ENCODE results near the gene ATG4C. TPM values are rescaled to one million over a fixed set of nuclear protein-coding genes. Genes with fewer than 3 reads are reported as not detected.
"Not testable (repeated sequence)": the region's sequence is repeated elsewhere in the genome, so short reads cannot be mapped to it uniquely, and the experiment has no call there.

The ATG4C gene
- total and polyA plus RNA-seq, 2 experiments from 2014 or later = 9.0 to 14.7 TPM

- TF ChIP-seq CTCF (IDR thresholded peaks at IDR 0.05; ENCODE audit: low read depth, low read length) = no peak
- H3K4me1 ChIP-seq (ENCODE audit: low read depth) = peaks cover 13% of the 10 kb centered on the region
- no peak overlapping the region for H3K4me3 ChIP-seq
- no peak for DNase-seq (ENCODE audit: low read depth in 1 of 2, low spot score in 1 of 2)
- no peaks in the 10 kb centered on the region for H3K9me3 ChIP-seq (ENCODE audit: low read depth)
- no peaks in the 10 kb centered on the region for H3K27me3 ChIP-seq
- no peaks in the 10 kb centered on the region for H3K36me3 ChIP-seq
- H3K27ac ChIP-seq = no peak overlapping the region
Observed at GRCh38 chr1:62746809-62747138, 37.2 kb upstream of the ATG4C start.

- no peak for TF ChIP-seq CTCF (IDR thresholded peaks at IDR 0.05; ENCODE audit: low read depth, low read length)
- no peaks in the 10 kb centered on the region for H3K9me3 ChIP-seq (ENCODE audit: low read depth)
Observed at GRCh38 chr1:62753031-62753965, 30.6 kb upstream of the ATG4C start.

GRCh38 chr1:62754938-62755337 is 29.0 kb upstream of the ATG4C start:
- not testable (repeated sequence) for H3K36me3 ChIP-seq; H3K4me3 ChIP-seq; H3K9me3 ChIP-seq (ENCODE audit: low read depth); H3K27ac ChIP-seq; DNase-seq (ENCODE audit: low read depth in 1 of 2, low spot score in 1 of 2); H3K27me3 ChIP-seq
- H3K4me1 ChIP-seq (ENCODE audit: low read depth) = peaks cover 13% of the 10 kb centered on the region

More at GRCh38 chr1:62753031-62753965, 30.6 kb upstream of the ATG4C start:
- H3K4me3 ChIP-seq = no peak overlapping the region
- H3K27ac ChIP-seq = no peak overlapping the region
- H3K36me3 ChIP-seq = no peaks in the 10 kb centered on the region
- peaks cover 13% of the 10 kb centered on the region for H3K4me1 ChIP-seq (ENCODE audit: low read depth)
- H3K27me3 ChIP-seq = no peaks in the 10 kb centered on the region
- no peak for DNase-seq (ENCODE audit: low read depth in 1 of 2, low spot score in 1 of 2)

GRCh38 chr1:62756255-62756884 is 27.6 kb upstream of the ATG4C start:
- not testable (repeated sequence) for H3K36me3 ChIP-seq; H3K4me3 ChIP-seq; H3K27ac ChIP-seq; H3K27me3 ChIP-seq; H3K9me3 ChIP-seq (ENCODE audit: low read depth); H3K4me1 ChIP-seq (ENCODE audit: low read depth); DNase-seq (ENCODE audit: low read depth in 1 of 2, low spot score in 1 of 2)

GRCh38 chr1:62759232-62759875 is 24.6 kb upstream of the ATG4C start:
- H3K4me1 ChIP-seq (ENCODE audit: low read depth); DNase-seq (ENCODE audit: low read depth in 1 of 2, low spot score in 1 of 2): not testable (repeated sequence)

GRCh38 chr1:62760021-62760782 is 23.7 kb upstream of the ATG4C start:
- H3K9me3 ChIP-seq (ENCODE audit: low read depth); H3K4me1 ChIP-seq (ENCODE audit: low read depth); H3K27me3 ChIP-seq; DNase-seq (ENCODE audit: low read depth in 1 of 2, low spot score in 1 of 2); H3K4me3 ChIP-seq; H3K27ac ChIP-seq; H3K36me3 ChIP-seq: not testable (repeated sequence)

More at GRCh38 chr1:62759232-62759875, 24.6 kb upstream of the ATG4C start:
- not testable (repeated sequence) for H3K4me3 ChIP-seq; H3K36me3 ChIP-seq; H3K27me3 ChIP-seq; H3K9me3 ChIP-seq (ENCODE audit: low read depth); H3K27ac ChIP-seq

DNA sequence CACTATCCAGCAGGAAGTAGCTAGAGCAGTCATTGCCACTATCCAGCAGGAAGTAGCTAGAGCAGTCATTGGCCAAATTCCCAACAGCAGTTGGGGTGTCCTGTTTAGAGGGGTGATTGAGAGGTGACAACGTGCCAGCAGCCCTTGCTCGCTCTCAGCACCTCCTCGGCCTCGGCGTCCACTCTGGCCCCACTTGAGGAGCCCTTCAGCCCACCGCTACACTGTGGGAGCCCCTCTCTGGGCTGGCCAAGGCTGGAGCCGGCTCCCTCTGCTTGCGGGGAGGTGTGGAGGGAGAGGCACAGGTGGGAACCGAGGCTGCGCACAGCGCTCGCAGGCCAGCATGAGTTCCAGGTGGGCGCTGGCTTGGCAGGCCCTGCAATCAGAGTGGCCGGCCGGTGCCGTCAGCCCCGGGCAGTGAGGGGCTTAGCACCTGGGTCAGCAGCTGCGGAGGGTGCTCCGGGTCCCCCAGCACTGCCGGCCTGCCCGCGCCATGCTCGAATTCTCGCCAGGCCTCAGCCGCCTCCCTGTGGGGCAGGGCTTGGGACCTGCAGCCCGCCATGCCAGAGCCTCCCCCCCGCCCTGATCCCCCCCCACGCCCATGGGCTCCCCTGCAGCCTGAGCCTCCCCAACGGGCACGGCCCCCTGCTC is 22.6 kb upstream of the ATG4C start:
- not testable (repeated sequence) for H3K4me3 ChIP-seq; H3K4me1 ChIP-seq (ENCODE audit: low read depth); DNase-seq (ENCODE audit: low read depth in 1 of 2, low spot score in 1 of 2); H3K27ac ChIP-seq; H3K36me3 ChIP-seq; H3K27me3 ChIP-seq; H3K9me3 ChIP-seq (ENCODE audit: low read depth)

- not testable (repeated sequence) for H3K4me3 ChIP-seq
Observed at GRCh38 chr1:62762027-62762426, 21.9 kb upstream of the ATG4C start.

More at GRCh38 chr1:62762027-62762426, 21.9 kb upstream of the ATG4C start:
- H3K36me3 ChIP-seq; H3K27ac ChIP-seq; H3K9me3 ChIP-seq (ENCODE audit: low read depth); H3K4me1 ChIP-seq (ENCODE audit: low read depth); DNase-seq (ENCODE audit: low read depth in 1 of 2, low spot score in 1 of 2); H3K27me3 ChIP-seq: not testable (repeated sequence)

Measured in cardiac muscle cell (in vitro differentiated cells and primary cell).